WI38 (cell line): ENCODE measurements around the gene MANBA.

Source experiments
- H3K4me3 ChIP-seq: 2 replicates; pipeline ENCODE4 v1.5.1; 2011; ENCODE audit warnings: low read depth, mild to moderate bottlenecking, control low read depth, low read length
- CTCF ChIP-seq: IDR thresholded peaks from 2 replicates; pipeline ENCODE4 v1.5.1; 2012; ENCODE audit warnings: low read depth, mild to moderate bottlenecking, control low read depth, low read length

Gene MANBA

GRCh38 chr4:102586644-102587021 lies 174.1 kb downstream of the MANBA start:
- no peak for TF ChIP-seq CTCF
- no peak overlapping the region for H3K4me3 ChIP-seq

GRCh38 chr4:102586002-102586643 lies 174.6 kb downstream of the MANBA start:
- no peak for TF ChIP-seq CTCF
- no peak overlapping the region for H3K4me3 ChIP-seq

GRCh38 chr4:102585329-102585728 lies 175.4 kb downstream of the MANBA start:
- no peak for TF ChIP-seq CTCF

GRCh38 chr4:102584091-102584490 lies 176.7 kb downstream of the MANBA start:
- no peak for TF ChIP-seq CTCF
- H3K4me3 ChIP-seq, result no peak overlapping the region

More at GRCh38 chr4:102585329-102585728, 175.4 kb downstream of the MANBA start:
- H3K4me3 ChIP-seq, result no peak overlapping the region
